Erythroblast (primary cell): Measurements from ENCODE around the gene QSOX1.

ENCODE experiments used
- DNase-seq, 2 experiments: peaks; one replicate each; lab custom pipeline; 2025; lab: John Stamatoyannopoulos, UW
- GATA1 ChIP-seq: IDR thresholded peaks from 2 replicates; pipeline ENCODE4 v1.6.1; 2011; ENCODE audit warnings: low read depth, mild to moderate bottlenecking, control low read depth, low read length, moderate library complexity
- POLR2A ChIP-seq: IDR thresholded peaks from 2 replicates; pipeline ENCODE4 v1.6.1; 2011; ENCODE audit warnings: mild to moderate bottlenecking, low read length

The QSOX1 gene

DNA sequence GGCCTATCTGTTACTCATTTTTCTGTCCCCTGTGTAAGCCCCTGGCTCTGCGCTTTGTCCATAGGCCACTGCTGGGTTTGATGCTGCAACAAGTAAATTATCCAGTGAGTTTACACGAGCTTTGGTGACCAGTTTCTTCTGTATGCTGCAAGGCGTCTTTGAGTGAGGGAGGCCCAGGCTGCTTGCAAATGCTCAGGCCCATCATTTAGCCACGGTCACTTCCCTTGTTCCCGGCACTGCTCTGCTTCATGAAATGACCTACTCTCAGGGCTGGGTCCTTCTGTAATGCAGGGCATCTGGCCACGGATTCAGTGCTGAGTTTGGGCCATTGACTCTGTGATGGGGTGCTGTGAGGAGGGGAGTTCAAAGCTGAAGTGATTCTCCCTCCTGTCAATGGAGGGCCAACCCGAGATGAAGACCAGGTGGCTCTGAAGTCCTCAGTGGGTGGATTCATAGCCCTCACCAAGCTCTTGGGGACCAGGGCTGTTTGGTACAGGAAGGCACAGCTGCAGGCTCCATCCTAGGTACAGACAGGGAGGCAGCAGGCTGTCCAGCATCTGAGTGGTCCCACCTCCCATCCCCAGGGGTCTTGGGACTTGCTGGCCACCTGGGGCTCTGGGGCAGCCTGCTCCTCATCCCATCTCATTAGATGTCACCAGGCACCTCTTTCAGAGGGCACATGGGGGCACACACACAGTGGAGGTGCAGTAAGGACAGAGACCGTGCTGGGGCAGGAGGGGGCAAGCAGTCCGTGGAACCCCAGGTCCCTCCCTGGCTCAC lies 97.0 kb downstream of the QSOX1 start:
- no peak for DNase-seq
- no peak for TF ChIP-seq GATA1
- no peak for TF ChIP-seq POLR2A

DNA sequence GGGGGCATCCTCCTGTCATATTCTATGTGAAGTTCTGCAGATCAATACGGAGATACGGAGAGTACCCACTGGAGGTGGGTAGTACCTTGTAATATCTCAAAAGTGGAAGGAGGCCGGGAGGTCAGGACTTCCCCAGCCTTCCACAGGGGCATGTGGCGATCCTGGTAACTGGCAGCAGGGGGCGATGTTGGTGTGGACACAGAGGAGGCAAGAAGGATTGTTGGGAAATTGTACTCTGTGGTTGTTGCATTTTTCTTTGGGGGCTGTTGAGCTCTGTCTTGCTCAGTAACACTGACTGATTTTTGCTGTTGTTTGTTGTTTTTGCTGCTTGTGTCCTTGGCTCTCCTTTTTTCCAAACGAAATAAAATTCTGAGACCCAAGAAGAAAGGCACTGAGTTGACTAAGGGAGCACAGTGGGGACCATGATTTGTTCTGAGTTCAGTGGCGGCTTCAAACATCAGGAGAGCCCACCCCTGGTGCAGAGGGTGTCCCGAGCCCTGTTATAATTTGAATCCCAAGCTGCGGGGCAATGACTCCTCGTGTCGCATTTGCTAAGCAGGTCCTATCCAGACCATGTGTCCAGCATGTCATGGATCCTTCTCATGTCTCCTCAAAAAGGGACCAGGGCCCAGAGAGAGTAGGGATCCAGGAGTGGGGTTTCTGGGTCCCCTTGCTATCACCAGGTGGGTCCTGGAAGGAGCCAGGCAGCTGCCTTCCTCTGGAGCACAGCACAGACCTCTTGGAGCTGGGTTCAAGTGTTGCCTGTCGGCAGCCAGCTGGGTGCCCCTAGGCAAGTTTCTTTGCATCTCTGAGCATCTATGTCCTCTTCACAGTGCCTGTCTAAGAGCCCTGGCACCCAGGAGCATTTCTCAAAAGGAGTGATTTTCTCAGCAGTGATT lies 98.2 kb downstream of the QSOX1 start:
- DNase-seq: peak; percentile 69 to 81
- TF ChIP-seq GATA1 (no peak), POLR2A (no peak)
